GM19035 (cell line): ENCODE data around the gene ANKS1A.

ENCODE experiments used
- ATAC-seq: cut with Tn5 transposase; IDR thresholded peaks from one replicate; pipeline ENCODE4 v1.9.1; 2021; ENCODE audit not compliant: unreplicated experiment

ANKS1A gene

DNA sequence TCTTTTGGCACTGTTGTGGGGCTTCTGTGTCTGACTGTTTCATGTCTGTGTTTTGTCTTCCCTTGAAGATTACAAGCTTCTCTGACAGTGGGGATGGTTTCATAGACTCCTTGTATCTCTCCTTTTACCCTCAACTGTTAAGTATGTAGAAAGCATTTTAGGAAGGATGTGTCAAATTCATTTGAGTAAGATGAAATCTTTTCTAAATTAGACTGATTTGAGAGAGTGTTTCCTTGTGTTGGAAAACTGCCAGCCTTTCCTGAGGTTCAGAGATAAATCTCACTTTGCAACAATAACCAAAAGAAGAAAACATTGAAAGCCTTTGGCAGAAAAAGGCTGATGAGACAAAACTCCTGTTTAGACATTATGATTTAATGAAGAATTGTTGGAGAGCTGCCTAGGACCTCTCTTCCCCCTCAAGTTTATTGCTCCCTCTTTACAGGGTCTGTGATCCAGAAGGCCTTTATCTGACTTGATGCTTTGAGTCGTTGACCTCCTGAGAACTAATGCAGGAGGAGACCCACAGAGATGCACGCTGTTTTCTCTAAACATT lies 68.3 kb downstream of the ANKS1A start:
- ATAC-seq, result no peak

DNA sequence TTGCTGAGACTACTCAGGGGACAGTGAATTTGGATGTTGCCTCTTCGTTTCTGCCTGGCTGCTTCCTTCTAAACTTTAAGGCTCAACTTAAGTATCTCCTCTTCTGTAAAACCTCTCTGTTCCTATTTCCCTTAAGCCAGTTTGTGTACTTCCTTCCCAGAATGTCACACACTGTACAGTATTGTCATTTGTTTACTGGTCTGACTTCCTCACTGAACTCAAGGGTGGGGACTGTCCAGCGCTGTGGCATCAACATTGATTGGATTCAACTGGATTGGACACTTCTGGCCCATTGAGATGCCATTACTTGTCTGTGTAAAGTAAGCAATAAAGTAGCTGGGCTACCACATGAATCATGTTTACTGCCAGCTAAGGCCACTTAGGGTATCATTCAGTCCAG lies 69.7 kb downstream of the ANKS1A start:
- no peak for ATAC-seq

DNA sequence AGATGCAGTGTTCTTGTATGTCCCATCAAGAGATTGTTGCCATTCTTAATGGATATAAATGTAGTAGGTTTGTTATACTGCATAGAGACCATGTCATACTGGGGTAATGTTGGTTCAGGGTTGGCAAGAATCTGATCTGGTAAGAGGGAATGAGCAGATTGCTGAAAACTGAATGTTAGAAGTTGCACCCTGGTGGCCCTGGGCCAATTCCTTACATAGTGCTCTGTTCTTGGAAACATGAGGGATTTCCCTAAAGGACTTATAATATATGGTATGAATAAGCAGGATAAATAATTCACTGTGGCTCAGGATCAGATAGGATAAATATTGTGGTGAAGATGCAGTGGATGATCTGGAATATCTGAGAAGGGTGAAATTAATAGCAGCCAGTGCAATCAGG lies 70.2 kb downstream of the ANKS1A start:
- ATAC-seq, result no peak

DNA sequence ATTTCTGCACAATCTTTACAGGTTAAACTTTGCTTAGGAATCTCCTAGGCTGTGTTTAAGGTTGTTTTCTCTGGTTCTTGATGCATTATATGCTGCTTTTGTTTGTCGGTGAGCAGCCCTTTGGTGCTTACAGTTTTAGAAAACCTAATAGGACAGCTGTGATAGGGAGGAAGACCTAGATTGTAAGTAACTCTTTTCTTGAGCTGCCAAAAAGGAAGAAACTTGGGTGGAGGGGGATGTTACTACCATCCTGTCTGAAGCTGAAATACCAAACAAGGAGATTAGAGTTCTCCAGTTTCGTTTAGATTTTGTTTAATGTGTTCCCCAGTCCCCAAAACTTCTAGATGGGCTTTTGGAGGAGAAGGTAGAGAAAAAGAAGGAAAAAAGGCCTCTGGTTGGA lies 72.0 kb downstream of the ANKS1A start:
- no peak for ATAC-seq

DNA sequence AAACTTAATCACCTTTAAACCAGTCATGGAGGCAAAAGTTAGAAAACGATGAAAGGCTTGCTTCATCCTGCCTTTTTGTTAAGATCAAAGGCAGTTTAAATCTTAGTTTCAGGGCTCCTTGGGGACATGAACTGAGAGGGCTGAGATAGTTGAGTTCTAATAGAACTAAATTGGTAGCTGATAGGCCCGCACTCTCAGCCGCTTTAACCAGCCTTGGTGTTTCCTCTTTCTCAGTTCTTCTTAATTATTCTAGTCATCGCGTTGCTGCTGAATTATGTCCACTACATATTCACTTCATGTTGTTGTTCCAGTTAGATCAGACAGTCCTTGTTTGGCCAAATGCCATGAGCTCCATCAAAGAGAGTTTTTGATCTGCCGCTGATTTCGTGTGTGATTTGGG lies 72.5 kb downstream of the ANKS1A start:
- no peak for ATAC-seq

DNA sequence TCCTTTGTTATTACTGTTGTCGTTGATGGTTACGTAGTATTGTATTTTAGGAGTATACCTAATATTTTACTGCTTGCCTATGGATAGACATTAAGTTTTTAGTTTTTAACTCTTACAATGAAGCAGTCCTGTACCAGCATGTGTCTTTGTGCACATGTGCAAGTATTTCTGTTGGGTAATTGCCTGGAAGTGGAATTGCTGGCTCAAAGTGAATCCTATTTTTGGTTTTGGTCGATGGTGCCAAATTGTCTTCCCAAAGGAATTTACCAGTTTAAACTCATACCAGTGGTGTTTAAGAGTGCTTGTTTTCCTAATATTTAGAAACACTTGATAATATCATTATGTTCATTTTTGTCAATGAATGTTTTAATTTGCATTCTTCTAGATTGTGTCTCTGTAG lies 75.5 kb downstream of the ANKS1A start:
- ATAC-seq, result no peak

DNA sequence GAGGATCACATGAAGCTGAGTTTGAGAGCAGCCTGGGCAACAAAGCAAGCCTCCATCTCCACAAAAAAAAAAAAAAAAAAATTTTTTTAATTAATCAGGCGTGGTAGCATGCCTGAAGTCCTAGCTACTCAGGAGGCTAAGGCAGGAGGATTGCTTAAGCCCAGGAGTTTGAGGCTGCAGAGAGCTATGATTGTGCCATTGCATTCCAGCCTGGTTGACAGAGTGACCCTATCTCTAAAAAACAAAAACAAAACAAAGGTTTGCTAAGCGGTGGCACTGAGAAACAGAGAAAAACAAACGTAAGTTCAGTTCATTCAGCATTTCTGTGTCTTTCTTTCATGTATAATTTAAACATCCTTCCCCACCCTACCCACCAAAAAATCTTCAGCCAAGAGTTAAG lies 78.4 kb downstream of the ANKS1A start:
- no peak for ATAC-seq

DNA sequence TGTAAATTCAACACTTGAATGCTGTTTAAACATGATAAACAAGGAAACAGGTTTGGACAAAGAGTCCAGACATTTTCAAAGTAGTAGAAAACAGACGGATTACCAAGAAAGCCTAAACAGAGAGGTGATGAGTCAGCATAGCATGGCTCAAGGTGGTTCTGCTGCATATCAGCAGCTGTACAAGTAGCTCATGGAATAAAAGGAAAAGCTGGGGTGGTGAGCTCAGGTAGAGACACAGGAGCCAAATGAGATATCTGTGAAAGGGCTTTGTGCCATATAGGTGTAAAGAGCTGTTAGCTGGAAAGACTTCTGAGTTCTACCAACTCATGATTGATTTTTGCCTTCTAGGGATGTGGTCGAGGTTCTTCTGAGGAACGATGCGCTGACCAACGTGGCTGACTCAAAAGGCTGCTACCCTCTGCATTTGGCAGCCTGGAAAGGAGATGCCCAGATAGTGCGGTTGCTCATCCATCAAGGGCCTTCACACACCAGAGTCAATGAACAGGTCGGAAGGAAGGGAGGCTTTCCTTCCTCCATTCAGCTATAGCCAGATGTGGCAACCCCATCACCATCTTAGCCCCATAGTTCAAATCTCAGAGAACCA lies 80.7 kb downstream of the ANKS1A start:
- no peak for ATAC-seq

DNA sequence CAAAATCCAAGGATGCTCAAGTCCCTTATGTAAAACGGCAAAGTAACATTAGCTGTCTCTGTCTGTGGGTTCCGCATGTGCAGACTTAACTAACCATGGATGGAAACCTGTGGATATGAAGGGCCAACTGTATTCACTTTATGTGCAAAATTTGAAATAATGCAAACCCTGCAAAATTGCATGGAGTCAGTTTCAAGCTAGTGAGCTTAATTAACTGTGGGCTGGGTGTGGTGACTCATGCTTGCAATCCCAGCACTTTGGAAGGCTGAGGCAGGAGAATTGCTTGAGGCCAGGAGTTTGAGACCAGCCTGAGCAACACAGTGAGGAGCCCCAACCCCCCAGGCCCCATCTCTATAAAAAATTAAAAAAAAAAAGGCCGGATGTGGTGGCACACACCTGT lies 81.4 kb downstream of the ANKS1A start:
- ATAC-seq, result no peak

DNA sequence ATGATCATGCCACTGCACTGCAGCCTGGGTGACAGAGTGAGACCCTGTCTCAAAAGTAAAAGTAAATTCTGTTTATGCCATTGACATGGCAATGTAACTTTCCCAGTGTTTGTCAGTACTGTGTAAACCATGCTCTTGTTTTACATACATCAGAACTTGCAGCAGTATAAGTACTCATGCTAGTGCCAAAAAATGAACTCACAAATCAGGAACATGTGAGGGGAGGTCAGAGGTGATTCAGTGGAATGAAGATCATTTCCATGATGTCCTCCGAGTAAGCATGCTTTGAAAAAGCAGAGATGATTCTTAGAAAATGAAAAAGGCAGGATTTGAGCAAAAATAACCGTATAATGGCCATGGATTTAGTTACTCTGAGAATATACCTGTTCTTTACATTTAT lies 81.9 kb downstream of the ANKS1A start:
- no peak for ATAC-seq

DNA sequence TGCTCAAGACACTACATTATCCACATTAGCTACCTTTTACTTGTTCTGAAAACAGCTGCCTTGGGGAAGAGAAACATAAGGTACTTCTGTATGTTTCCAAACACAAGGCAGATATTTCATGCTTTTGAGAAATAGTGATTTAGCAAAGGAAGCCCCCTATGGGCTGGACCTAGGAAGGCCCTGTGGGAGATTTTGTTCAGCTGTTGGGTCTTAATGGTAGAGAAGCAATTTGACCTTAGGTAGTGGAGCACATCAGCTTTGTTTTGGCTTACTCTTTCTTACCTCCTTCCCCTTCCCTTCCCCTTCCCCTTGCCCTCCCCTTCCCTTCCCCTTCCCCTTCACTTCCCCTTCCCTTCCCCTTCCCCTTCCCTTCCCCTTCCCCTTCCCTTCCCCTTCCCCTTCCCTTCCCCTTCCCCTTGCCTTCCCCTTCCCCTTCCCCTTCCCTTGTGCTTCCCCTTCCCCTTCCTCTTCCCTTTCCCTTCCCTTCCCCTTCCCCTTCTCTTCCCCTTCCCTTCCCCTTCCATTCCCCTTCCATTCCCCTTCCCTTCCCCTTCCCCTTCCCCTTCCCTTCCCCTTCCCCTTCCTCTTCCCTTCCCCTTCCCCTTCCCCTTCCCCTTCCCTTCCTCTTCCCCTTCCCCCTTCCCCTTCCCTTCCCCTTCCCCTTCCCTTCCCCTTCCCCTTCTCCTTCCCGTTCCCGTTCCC lies 84.6 kb downstream of the ANKS1A start:
- ATAC-seq, result no peak

DNA sequence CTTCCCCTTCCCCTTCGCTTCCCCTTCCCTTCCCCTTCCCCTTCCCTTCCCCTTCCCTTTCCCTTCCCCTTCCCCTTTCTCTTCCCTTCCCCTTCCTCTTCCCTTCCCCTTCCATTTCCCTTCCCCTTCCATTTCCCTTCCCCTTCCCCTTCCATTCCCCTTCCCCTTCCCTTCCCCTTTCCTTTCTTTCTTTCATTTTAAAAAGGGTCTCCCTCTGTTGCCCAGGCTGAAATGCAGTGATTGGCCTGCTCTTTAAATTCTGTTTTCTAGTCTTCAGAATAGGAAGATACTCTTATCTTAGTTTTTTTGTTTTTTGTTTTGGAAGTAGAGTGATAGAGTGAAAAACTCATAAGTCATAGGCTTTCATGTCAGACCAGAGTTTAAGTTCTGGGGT lies 85.2 kb downstream of the ANKS1A start:
- no peak for ATAC-seq

DNA sequence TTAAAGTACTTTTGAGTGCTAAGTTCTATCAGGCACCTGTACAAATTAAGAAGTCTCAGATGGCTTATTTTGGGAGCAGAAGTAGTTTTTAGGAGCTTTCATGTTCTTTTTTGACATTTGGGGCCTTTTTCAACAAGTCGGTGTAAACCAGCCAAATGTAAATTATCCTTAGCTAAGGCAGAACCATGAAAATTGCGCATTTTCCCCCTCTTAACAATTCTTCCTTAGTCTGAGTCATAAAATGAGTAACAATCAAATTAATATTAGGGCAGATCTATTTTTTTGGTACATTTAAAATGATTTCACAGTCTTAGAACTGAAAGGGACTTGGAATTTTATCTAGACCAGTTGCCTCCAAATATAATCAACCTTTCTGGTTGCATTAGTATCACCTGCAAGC lies 87.2 kb downstream of the ANKS1A start:
- ATAC-seq, result no peak

DNA sequence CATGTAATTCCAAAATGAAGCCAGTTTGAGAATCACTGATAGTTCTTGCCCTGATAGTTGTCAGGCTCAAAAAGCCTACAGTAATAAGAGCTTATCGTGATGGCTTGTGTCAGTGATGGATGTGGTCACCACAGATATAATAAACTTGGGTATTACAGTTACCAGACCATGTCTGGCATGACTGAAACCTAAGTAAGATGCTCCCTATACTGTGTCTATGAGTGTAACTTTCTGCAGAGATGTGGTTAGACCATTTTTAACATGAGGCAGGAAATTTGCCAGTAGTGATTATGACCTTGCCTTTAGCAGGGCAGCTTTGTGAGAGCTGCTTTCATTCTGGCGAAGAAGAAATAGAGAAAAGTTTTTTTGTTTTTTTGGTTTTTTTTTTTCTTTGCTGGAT lies 90.2 kb downstream of the ANKS1A start:
- ATAC-seq, result no peak

DNA sequence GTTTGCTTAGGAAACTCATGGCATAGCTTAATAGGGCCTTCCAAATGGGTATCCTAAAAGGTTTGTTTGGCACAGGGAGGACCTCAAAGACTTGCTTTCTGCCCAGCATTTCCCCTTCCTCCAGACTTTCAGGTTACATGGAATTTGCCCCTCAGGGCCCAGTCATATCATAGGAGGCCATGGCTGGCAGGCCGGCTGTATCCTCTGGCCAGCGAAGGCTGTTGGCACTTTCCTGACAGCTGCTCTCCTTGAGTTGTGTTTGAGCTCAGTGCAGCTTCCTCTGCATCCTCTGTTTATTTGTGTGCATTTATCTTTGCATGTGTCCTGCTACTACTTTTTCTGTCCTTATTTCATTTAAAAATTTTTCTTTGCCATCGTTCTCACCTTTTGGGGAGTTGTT lies 90.9 kb downstream of the ANKS1A start:
- no peak for ATAC-seq

DNA sequence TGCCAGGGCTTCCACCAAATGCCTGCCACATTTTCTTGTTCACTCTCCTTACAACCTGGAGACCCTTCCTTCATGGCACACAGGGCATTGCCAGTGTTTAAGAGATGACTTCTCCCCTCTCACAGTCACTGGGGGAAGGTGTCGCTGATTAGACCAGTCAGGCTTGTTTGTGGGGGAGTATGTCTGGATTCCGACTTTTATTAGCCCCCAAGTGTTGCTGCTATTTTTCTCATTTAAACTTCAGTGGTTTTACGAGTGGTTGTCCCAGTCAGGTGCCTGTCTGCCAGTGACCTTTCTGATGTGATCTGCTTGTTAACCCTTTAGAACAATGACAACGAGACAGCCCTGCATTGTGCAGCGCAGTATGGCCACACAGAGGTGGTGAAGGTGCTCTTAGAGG lies 92.3 kb downstream of the ANKS1A start:
- ATAC-seq, result no peak

DNA sequence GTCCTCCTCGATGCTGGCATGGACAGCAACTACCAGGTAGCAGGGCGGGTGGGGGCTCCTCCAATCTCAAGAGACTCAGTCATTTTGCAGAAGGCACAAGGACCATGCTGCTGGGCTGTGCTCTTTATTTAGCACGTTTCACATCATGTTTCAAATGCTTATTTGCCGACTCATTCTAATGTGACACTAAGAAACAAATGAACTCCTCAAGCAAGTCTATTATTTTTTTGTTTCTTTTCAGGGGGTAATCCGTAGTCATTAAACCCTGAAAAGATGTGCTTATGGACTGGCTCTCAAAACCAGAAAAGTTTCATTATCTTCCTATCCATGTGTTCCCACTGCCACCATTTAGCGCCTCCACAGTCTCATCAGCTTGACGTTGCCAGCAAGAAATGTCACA lies 92.9 kb downstream of the ANKS1A start:
- no peak for ATAC-seq

DNA sequence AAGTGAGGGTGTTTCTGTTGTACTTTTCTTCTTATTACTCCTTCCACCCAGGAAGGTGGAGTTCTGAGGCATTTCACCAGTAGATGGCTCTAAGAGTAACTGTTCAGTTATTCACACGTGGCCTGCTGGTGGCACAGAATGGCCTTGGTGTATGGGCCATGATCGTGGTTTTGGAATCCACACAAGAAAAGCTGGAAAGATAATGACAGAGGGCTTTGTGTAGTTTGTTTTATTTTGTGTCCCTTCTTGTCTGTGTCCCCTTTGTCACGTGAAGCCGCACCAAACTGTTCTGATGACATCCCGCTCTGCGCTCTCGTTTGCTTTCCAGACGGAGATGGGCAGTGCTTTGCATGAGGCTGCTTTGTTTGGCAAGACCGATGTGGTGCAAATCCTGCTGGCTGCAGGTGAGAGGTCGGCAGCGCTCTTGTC lies 93.4 kb downstream of the ANKS1A start:
- no peak for ATAC-seq

DNA sequence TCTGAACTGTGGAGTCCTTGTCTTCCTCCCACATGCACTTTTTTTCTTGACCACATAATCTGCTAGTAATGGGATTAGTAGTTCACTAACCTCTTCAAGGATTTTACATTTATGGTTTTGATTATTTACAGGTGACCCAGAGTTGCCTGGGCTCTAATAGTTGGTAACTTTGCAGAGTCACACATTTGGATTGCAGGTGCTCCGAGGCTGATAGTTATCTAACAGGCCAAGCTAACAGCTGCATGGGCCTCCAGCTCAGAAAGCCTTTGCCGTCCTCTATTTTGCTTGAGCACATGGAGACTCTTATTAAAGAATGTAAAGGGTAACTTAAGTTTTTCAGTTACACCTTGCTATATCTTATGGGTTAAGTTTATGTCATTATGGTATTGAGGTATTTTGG lies 95.4 kb downstream of the ANKS1A start:
- no peak for ATAC-seq

DNA sequence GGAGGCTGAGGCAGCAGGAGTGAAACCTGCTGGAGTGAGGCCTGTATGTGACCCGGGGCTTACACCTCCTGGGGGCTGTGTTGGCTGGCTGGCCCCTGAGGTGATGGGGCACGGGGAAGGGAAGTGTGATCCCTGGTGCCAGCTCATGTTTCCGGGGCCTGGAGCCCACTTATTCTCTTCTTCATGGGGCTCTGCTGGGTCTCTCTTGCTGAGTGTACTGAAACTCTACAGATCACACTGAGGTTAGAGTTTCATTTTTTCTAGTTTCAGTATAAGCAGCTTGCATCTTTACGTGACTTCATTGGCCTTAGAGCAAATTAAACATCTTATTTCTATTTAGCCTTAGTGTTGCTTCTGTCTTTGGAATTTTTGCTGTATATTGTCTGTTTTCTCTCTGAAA lies 96.2 kb downstream of the ANKS1A start:
- no peak for ATAC-seq

DNA sequence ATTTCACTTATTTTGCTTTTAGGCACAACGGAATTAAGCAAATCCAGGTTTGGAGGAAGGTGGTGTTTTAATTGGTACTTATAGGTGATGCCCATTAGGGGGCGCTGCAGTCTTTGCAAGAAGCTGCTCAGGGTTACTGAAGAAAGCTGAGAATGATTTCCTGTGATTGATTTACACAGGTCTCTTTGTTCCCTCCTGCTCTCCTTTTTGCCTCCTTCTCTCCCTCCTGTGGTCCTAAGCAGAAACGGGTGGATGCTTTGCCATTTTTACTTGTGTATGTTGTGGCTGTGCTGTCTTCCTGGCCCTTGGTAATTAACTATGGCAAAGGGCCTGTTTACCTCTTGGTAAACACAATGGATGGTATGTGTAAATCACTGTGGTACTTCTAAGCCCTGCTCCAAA lies 97.8 kb downstream of the ANKS1A start:
- ATAC-seq, result no peak

DNA sequence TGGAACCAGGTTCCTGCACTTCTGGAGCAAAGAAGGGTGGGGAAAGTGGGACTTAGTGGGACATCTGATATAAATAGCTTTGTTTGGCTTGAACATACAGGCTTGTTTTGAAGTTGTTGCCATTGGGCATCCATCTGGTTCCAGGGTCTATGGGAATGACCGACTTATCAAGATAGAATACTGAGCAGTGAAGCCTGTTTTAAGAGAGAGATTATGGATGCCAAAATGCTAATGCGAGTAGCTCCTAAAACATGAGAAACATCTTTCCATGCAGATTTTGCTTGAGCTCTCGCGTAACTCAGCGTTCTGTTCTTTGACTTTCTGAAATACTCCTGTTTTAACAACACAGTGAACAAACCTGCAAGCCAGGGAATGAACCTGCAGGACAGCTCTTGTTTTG lies 98.5 kb downstream of the ANKS1A start:
- no peak for ATAC-seq
